HEK293 (cell line): ENCODE measurements around the gene RALGAPA2.

Source experiments
- BCL11A ChIP-seq: fragments of 450-650 bp; formaldehyde crosslinking; IDR thresholded peaks from 2 replicates; pipeline ENCODE4 v1.5.1; 2016; ENCODE audit warnings: low read depth, missing biosample characterization, missing genetic modification characterization
- YY1 ChIP-seq: fragments of 450-650 bp; formaldehyde crosslinking; IDR thresholded peaks from 2 replicates; pipeline ENCODE4 v1.5.1; 2018; ENCODE audit warnings: missing biosample characterization, missing genetic modification characterization
- ZNF274 ChIP-seq, 2 experiments: fragments of 200-500 bp in 1 of 2; fragments of 450-650 bp in 1 of 2; sonication (Bioruptor generic) in 1 of 2; formaldehyde crosslinking in 1 of 2; IDR thresholded peaks; 2 replicates each; pipeline versions ENCODE4 v1.5.1 to v1.6.1; 2014 to 2016; ENCODE audit warnings: borderline replicate concordance in 1 of 2, inconsistent platforms in 1 of 2, low read length in 1 of 2, missing biosample characterization in 1 of 2, missing genetic modification characterization in 1 of 2
- TF ChIP-seq, protein P1 (sequence below): fragments of 450-650 bp; formaldehyde crosslinking; IDR thresholded peaks from 2 replicates; pipeline ENCODE4 v1.5.1; 2016; ENCODE audit warnings: missing biosample characterization, missing genetic modification characterization
- TF ChIP-seq, protein P2 (sequence below): fragments of 450-650 bp; formaldehyde crosslinking; IDR thresholded peaks from 2 replicates; pipeline ENCODE4 v1.5.1; 2016; ENCODE audit warnings: missing biosample characterization, missing genetic modification characterization

DNA sequence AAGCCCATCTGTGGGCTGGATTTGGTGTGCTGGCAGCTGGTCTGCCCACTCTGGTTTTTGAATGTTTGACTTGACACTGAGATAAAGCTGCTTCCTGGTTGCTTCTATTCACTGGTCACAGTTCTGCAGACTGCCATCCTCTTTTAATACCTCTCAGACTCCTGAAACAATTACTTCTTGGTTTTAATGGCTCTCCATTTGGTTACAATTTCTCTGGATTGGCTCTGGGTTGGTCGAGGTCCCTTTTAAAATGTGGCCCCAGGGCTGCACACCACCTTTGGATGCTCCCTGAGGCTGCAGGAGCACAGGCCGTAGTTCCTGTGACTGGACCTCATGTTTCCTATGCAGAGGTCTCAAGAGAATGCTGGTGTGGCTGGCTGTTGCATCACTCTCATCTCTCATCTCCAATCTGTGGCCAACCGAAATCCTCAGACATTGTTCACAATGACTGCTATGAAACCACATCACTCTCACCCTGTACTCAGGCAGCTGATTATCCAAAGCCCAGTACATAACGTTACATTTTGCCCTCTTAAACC is 246.0 kb downstream of the RALGAPA2 start:
- TF ChIP-seq YY1 (tag by site-specific recombination) = no peak
- TF ChIP-seq, protein P1, sequence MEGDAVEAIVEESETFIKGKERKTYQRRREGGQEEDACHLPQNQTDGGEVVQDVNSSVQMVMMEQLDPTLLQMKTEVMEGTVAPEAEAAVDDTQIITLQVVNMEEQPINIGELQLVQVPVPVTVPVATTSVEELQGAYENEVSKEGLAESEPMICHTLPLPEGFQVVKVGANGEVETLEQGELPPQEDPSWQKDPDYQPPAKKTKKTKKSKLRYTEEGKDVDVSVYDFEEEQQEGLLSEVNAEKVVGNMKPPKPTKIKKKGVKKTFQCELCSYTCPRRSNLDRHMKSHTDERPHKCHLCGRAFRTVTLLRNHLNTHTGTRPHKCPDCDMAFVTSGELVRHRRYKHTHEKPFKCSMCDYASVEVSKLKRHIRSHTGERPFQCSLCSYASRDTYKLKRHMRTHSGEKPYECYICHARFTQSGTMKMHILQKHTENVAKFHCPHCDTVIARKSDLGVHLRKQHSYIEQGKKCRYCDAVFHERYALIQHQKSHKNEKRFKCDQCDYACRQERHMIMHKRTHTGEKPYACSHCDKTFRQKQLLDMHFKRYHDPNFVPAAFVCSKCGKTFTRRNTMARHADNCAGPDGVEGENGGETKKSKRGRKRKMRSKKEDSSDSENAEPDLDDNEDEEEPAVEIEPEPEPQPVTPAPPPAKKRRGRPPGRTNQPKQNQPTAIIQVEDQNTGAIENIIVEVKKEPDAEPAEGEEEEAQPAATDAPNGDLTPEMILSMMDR = no peak
- TF ChIP-seq ZNF274 (IDR thresholded peaks at IDR 0.05; ENCODE audit: low read length) = no peak
- TF ChIP-seq ZNF274 (tag by site-specific recombination; IDR thresholded peaks at IDR 0.05; ENCODE audit: borderline replicate concordance) = no peak
- TF ChIP-seq, protein P2, sequence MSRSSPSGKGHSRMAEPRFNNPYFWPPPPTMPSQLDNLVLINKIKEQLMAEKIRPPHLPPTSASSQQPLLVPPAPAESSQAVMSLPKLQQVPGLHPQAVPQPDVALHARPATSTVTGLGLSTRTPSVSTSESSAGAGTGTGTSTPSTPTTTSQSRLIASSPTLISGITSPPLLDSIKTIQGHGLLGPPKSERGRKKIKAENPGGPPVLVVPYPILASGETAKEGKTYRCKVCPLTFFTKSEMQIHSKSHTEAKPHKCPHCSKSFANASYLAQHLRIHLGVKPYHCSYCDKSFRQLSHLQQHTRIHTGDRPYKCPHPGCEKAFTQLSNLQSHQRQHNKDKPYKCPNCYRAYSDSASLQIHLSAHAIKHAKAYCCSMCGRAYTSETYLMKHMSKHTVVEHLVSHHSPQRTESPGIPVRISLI (tag by site-specific recombination) = no peak
- TF ChIP-seq BCL11A (tag by site-specific recombination) = no peak
